Dendritic cell treated with granulocyte-macrophage colony-stimulating factor and Interleukin-4, amounts not matched to agents 40 ng/mL and 50 ng/mL, for 4 days (primary cell): ENCODE results near the gene PXDC1.

Source experiments
- H3K27ac Mint-ChIP-seq: one replicate; pipeline ENCODE4 v1.8.0; 2022; ENCODE audit warnings: mild to moderate bottlenecking, mixed read lengths
- H3K27me3 Mint-ChIP-seq: one replicate; pipeline ENCODE4 v1.8.0; 2022; ENCODE audit warnings: mild to moderate bottlenecking, mixed read lengths
- H3K36me3 Mint-ChIP-seq: one replicate; pipeline ENCODE4 v1.8.0; 2022; ENCODE audit warnings: low read depth, mixed read lengths
- H3K4me1 Mint-ChIP-seq: one replicate; pipeline ENCODE4 v1.8.0; 2022; ENCODE audit warnings: low read depth, mixed read lengths
- H3K4me3 Mint-ChIP-seq: one replicate; pipeline ENCODE4 v1.8.0; 2022; ENCODE audit warnings: mild to moderate bottlenecking, moderate library complexity, mixed read lengths
- H3K9me3 Mint-ChIP-seq: one replicate; pipeline ENCODE4 v1.8.0; 2022; ENCODE audit warnings: mixed read lengths
- intact Hi-C: fragments of 100-400 bp; cut with micrococcal nuclease; formaldehyde crosslinking; loops from one replicate; pipeline ENCODE4 v1.15.0; 2022

Gene PXDC1

GRCh38 chr6:3732345-3733141 lies 19.0 kb downstream of the PXDC1 start:
- Mint-ChIP-seq H3K9me3 (peaks cover 10% of the 10 kb centered on the region), H3K4me3 (no peak overlapping the region), H3K4me1 (peaks cover 9% of the 10 kb centered on the region), H3K27me3 (no peaks in the 10 kb centered on the region), H3K36me3 (peaks cover 95% of the 10 kb centered on the region), H3K27ac (no peak overlapping the region)
- intact Hi-C loops = loop anchor here (1.0 to 10.0 kb wide), 2 partner anchors 453 to 608 kb away; no protein-coding TSS in a partner anchor

GRCh38 chr6:3731700-3732099 lies 19.8 kb downstream of the PXDC1 start:
- Mint-ChIP-seq H3K36me3 (peaks cover 95% of the 10 kb centered on the region), H3K4me3 (no peak overlapping the region), H3K27me3 (no peaks in the 10 kb centered on the region), H3K9me3 (peaks cover 10% of the 10 kb centered on the region), H3K27ac (no peak overlapping the region), H3K4me1 (peaks cover 9% of the 10 kb centered on the region)
- intact Hi-C loops = loop anchor here (1.0 to 10.0 kb wide), 2 partner anchors 452 to 607 kb away; no protein-coding TSS in a partner anchor

GRCh38 chr6:3729603-3730344 lies 21.7 kb downstream of the PXDC1 start:
- H3K4me1 Mint-ChIP-seq = no peaks in the 10 kb centered on the region
- no peaks in the 10 kb centered on the region for H3K9me3 Mint-ChIP-seq
- no peak overlapping the region for H3K27ac Mint-ChIP-seq
- intact Hi-C loops = loop anchor here (10.0 kb wide), 1 partner anchor 605 kb away; no protein-coding TSS in a partner anchor
- H3K4me3 Mint-ChIP-seq = no peak overlapping the region
- H3K27me3 Mint-ChIP-seq = no peaks in the 10 kb centered on the region
- peaks cover 95% of the 10 kb centered on the region for H3K36me3 Mint-ChIP-seq

GRCh38 chr6:3727593-3728108 lies 23.9 kb downstream of the PXDC1 start:
- no peaks in the 10 kb centered on the region for H3K4me1 Mint-ChIP-seq
- intact Hi-C loops = no loop called here
- no peak overlapping the region for H3K4me3 Mint-ChIP-seq
- H3K9me3 Mint-ChIP-seq = no peaks in the 10 kb centered on the region
- no peak overlapping the region for H3K27ac Mint-ChIP-seq
- H3K27me3 Mint-ChIP-seq = no peaks in the 10 kb centered on the region
- H3K36me3 Mint-ChIP-seq = peaks cover 96% of the 10 kb centered on the region

GRCh38 chr6:3727036-3727435 lies 24.5 kb downstream of the PXDC1 start:
- Mint-ChIP-seq H3K27ac (no peak overlapping the region), H3K9me3 (no peaks in the 10 kb centered on the region), H3K36me3 (peaks cover 96% of the 10 kb centered on the region), H3K4me1 (no peaks in the 10 kb centered on the region), H3K4me3 (no peak overlapping the region), H3K27me3 (no peaks in the 10 kb centered on the region)
- intact Hi-C loops = no loop called here

GRCh38 chr6:3726421-3726820 lies 25.1 kb downstream of the PXDC1 start:
- Mint-ChIP-seq H3K4me1 (no peaks in the 10 kb centered on the region), H3K27ac (no peak overlapping the region), H3K4me3 (no peak overlapping the region), H3K9me3 (no peaks in the 10 kb centered on the region), H3K27me3 (no peaks in the 10 kb centered on the region), H3K36me3 (peaks cover 95% of the 10 kb centered on the region)
- intact Hi-C loops = no loop called here

- intact Hi-C loops = no loop called here
- Mint-ChIP-seq H3K27ac (no peak overlapping the region), H3K4me1 (no peaks in the 10 kb centered on the region), H3K9me3 (no peaks in the 10 kb centered on the region), H3K27me3 (no peaks in the 10 kb centered on the region), H3K4me3 (no peak overlapping the region), H3K36me3 (peaks cover 89% of the 10 kb centered on the region)
These were observed 26.1 kb downstream of the PXDC1 start for GRCh38 chr6:3725145-3726047.

GRCh38 chr6:3724451-3725144 lies 26.9 kb downstream of the PXDC1 start:
- Mint-ChIP-seq H3K9me3 (no peaks in the 10 kb centered on the region), H3K4me1 (no peaks in the 10 kb centered on the region), H3K36me3 (peaks cover 93% of the 10 kb centered on the region), H3K4me3 (no peak overlapping the region), H3K27ac (no peak overlapping the region), H3K27me3 (no peaks in the 10 kb centered on the region)
- intact Hi-C loops = no loop called here

- intact Hi-C loops = no loop called here
- Mint-ChIP-seq H3K4me1 (no peaks in the 10 kb centered on the region), H3K4me3 (no peak overlapping the region), H3K27me3 (no peaks in the 10 kb centered on the region), H3K27ac (no peak overlapping the region), H3K36me3 (peaks cover 87% of the 10 kb centered on the region), H3K9me3 (no peaks in the 10 kb centered on the region)
These were observed 27.5 kb downstream of the PXDC1 start for GRCh38 chr6:3723966-3724365.

GRCh38 chr6:3723251-3723650 lies 28.3 kb downstream of the PXDC1 start:
- intact Hi-C loops = no loop called here
- peaks cover 80% of the 10 kb centered on the region for H3K36me3 Mint-ChIP-seq
- H3K27me3 Mint-ChIP-seq = no peaks in the 10 kb centered on the region
- no peak overlapping the region for H3K27ac Mint-ChIP-seq
- H3K4me3 Mint-ChIP-seq = no peak overlapping the region
- no peaks in the 10 kb centered on the region for H3K4me1 Mint-ChIP-seq
- no peaks in the 10 kb centered on the region for H3K9me3 Mint-ChIP-seq

GRCh38 chr6:3722785-3723184 lies 28.7 kb downstream of the PXDC1 start:
- Mint-ChIP-seq H3K9me3 (no peaks in the 10 kb centered on the region), H3K36me3 (peaks cover 76% of the 10 kb centered on the region), H3K4me1 (no peaks in the 10 kb centered on the region), H3K27ac (no peak overlapping the region), H3K4me3 (no peak overlapping the region), H3K27me3 (no peaks in the 10 kb centered on the region)
- intact Hi-C loops = no loop called here

GRCh38 chr6:3721810-3722621 lies 29.5 kb downstream of the PXDC1 start:
- peaks cover 68% of the 10 kb centered on the region for H3K36me3 Mint-ChIP-seq
- no peak overlapping the region for H3K4me3 Mint-ChIP-seq

More at GRCh38 chr6:3721810-3722621, 29.5 kb downstream of the PXDC1 start:
- no peaks in the 10 kb centered on the region for H3K9me3 Mint-ChIP-seq
- H3K4me1 Mint-ChIP-seq = no peaks in the 10 kb centered on the region
- H3K27ac Mint-ChIP-seq = no peak overlapping the region
- intact Hi-C loops = no loop called here
- H3K27me3 Mint-ChIP-seq = no peaks in the 10 kb centered on the region
